ENCODE results near the gene OR2T6.

The OR2T6 gene

GRCh38 chr1:248372394-248372793 lies 3.2 kb upstream of the OR2T6 start:
- in situ Hi-C loops (cut with HindIII; ENCODE audit: low sequenced_read_pairs), result no loop called here
- no peak overlapping the region for H3K4me3 ChIP-seq (ENCODE audit: low read depth, low read length)
- DNase-seq (ENCODE audit: low read depth, low spot score), result no peak
- TF ChIP-seq CTCF (IDR thresholded peaks at IDR 0.05; ENCODE audit: low read depth, low read length), result no peak

- DNase-seq (ENCODE audit: low read depth, low spot score), result no peak
- H3K4me3 ChIP-seq (ENCODE audit: low read depth, low read length), result no peak overlapping the region
- in situ Hi-C loops (cut with HindIII; ENCODE audit: low sequenced_read_pairs), result no loop called here
- no peak for TF ChIP-seq CTCF (IDR thresholded peaks at IDR 0.05; ENCODE audit: low read depth, low read length)
These were observed 1.8 kb upstream of the OR2T6 start for GRCh38 chr1:248373761-248374160.

GRCh38 chr1:248376916-248377315 lies 1.4 kb downstream of the OR2T6 start:
- DNase-seq (ENCODE audit: low read depth, low spot score), result no peak
- in situ Hi-C loops (cut with HindIII; ENCODE audit: low sequenced_read_pairs), result no loop called here
- no peak overlapping the region for H3K4me3 ChIP-seq (ENCODE audit: low read depth, low read length)
- TF ChIP-seq CTCF (IDR thresholded peaks at IDR 0.05; ENCODE audit: low read depth, low read length), result no peak

- in situ Hi-C loops (cut with HindIII; ENCODE audit: low sequenced_read_pairs), result no loop called here
- no peak for DNase-seq (ENCODE audit: low read depth, low spot score)
- H3K4me3 ChIP-seq (ENCODE audit: low read depth, low read length), result no peak overlapping the region
- no peak for TF ChIP-seq CTCF (IDR thresholded peaks at IDR 0.05; ENCODE audit: low read depth, low read length)
These were observed 5.3 kb downstream of the OR2T6 start for GRCh38 chr1:248380854-248381253.

GRCh38 chr1:248388426-248388825 lies 12.9 kb downstream of the OR2T6 start:
- DNase-seq (ENCODE audit: low read depth, low spot score), result no peak
- no peak for TF ChIP-seq CTCF (IDR thresholded peaks at IDR 0.05; ENCODE audit: low read depth, low read length)
- no peak overlapping the region for H3K4me3 ChIP-seq (ENCODE audit: low read depth, low read length)
- in situ Hi-C loops (cut with HindIII; ENCODE audit: low sequenced_read_pairs), result no loop called here

- no peak overlapping the region for H3K4me3 ChIP-seq (ENCODE audit: low read depth, low read length)
- no peak for DNase-seq (ENCODE audit: low read depth, low spot score)
- in situ Hi-C loops (cut with HindIII; ENCODE audit: low sequenced_read_pairs), result no loop called here
- TF ChIP-seq CTCF (IDR thresholded peaks at IDR 0.05; ENCODE audit: low read depth, low read length), result no peak
These were observed 17.5 kb downstream of the OR2T6 start for GRCh38 chr1:248393050-248393449.

GRCh38 chr1:248402748-248403147 lies 27.2 kb downstream of the OR2T6 start, which contains the start of gene OR2T1:
Gene OR2T1 (plus strand): TSS chr1:248403048. CDS start chr1:248406148, 3,100 bp downstream.
- no peak for TF ChIP-seq CTCF (IDR thresholded peaks at IDR 0.05; ENCODE audit: low read depth, low read length)
- H3K4me3 ChIP-seq (ENCODE audit: low read depth, low read length), result no peak within 1 kb of the TSS
- DNase-seq (ENCODE audit: low read depth, low spot score), result no peak
- in situ Hi-C loops (cut with HindIII; ENCODE audit: low sequenced_read_pairs), result no loop called here

All from astrocyte of the spinal cord (primary cell).